NCI-H2171 treated with DMSO at 0.1 percent for 48 hours (cell line): ENCODE data around the gene MARF1.
"Not testable (repeated sequence)": the region's sequence is repeated elsewhere in the genome, so short reads cannot be mapped to it uniquely, and the experiment has no call there.

Experiments used
- DNase-seq: peaks from one replicate; lab custom pipeline; 2025; lab: John Stamatoyannopoulos, UW

The MARF1 gene

GRCh38 chr16:15620611-15621195 lies 22.3 kb downstream of the MARF1 start:
- no peak for DNase-seq

- DNase-seq, result no peak
Observed at GRCh38 chr16:15618392-15618791, 24.6 kb downstream of the MARF1 start.

GRCh38 chr16:15617901-15618300 lies 25.1 kb downstream of the MARF1 start:
- DNase-seq, result no peak

- no peak for DNase-seq
Observed at GRCh38 chr16:15616475-15617165, 26.3 kb downstream of the MARF1 start.

- DNase-seq, result no peak
Observed at GRCh38 chr16:15616012-15616411, 26.9 kb downstream of the MARF1 start.

- no peak for DNase-seq
Observed at GRCh38 chr16:15613676-15614075, 29.3 kb downstream of the MARF1 start.

- no peak for DNase-seq
Observed at GRCh38 chr16:15611610-15612009, 31.3 kb downstream of the MARF1 start.

GRCh38 chr16:15610369-15610871 lies 32.5 kb downstream of the MARF1 start:
- no peak for DNase-seq

GRCh38 chr16:15609286-15609649 lies 33.7 kb downstream of the MARF1 start:
- no peak for DNase-seq

GRCh38 chr16:15608398-15609285 lies 34.3 kb downstream of the MARF1 start:
- no peak for DNase-seq

GRCh38 chr16:15607700-15608396 lies 35.1 kb downstream of the MARF1 start:
- no peak for DNase-seq

GRCh38 chr16:15607221-15607699 lies 35.7 kb downstream of the MARF1 start:
- not testable (repeated sequence) for DNase-seq

GRCh38 chr16:15606518-15607220 lies 36.3 kb downstream of the MARF1 start:
- no peak for DNase-seq

- no peak for DNase-seq
Observed at GRCh38 chr16:15605839-15606517, 37.0 kb downstream of the MARF1 start.

- no peak for DNase-seq
Observed at GRCh38 chr16:15604460-15605440, 38.2 kb downstream of the MARF1 start.

- DNase-seq, result no peak
Observed at GRCh38 chr16:15602285-15603044, 40.5 kb downstream of the MARF1 start.

GRCh38 chr16:15601212-15601879 lies 41.6 kb downstream of the MARF1 start:
- no peak for DNase-seq
